Measurements from ENCODE around the gene IGFBP5.

DNA sequence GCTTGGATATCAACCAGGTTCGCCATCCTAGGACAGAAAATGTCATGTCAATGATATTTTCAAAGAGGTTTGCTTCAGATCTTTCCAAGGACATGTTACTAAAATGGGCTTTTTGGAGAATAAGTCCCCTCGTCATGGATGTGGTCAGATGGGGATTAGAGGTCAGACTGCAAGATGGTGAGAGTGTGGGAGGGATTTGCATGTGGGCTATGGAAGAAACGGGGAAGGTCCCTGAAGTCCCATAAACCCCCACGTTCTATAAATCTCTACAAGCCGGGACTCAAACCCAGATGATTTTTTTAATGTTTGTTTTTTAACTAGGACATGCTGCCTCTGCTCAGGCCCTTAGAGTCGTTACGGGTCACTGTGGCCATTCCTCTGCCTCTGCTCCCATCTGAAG is 37.7 kb upstream of the IGFBP5 start:
- TF ChIP-seq, protein P1, sequence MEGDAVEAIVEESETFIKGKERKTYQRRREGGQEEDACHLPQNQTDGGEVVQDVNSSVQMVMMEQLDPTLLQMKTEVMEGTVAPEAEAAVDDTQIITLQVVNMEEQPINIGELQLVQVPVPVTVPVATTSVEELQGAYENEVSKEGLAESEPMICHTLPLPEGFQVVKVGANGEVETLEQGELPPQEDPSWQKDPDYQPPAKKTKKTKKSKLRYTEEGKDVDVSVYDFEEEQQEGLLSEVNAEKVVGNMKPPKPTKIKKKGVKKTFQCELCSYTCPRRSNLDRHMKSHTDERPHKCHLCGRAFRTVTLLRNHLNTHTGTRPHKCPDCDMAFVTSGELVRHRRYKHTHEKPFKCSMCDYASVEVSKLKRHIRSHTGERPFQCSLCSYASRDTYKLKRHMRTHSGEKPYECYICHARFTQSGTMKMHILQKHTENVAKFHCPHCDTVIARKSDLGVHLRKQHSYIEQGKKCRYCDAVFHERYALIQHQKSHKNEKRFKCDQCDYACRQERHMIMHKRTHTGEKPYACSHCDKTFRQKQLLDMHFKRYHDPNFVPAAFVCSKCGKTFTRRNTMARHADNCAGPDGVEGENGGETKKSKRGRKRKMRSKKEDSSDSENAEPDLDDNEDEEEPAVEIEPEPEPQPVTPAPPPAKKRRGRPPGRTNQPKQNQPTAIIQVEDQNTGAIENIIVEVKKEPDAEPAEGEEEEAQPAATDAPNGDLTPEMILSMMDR (IDR thresholded peaks at IDR 0.05) = no peak
- no peak for TF ChIP-seq POLR2A (IDR thresholded peaks at IDR 0.05)

Data from body of pancreas (tissue), 4 donors.